Glutamatergic neuron (in vitro differentiated cells): ENCODE measurements around the gene FNDC1. TPM values are rescaled to one million over a fixed set of nuclear protein-coding genes. Genes with fewer than 3 reads are reported as not detected.

Source experiments
- DNase-seq: peaks from one replicate; pipeline ENCODE4 v3.0.0; 2022
- H3K27ac Mint-ChIP-seq: one replicate; pipeline ENCODE4 v1.8.0; 2020; ENCODE audit warnings: mild to moderate bottlenecking, mixed read lengths, inconsistent platforms; ENCODE audit not compliant: unreplicated experiment
- H3K27me3 Mint-ChIP-seq: one replicate; pipeline ENCODE4 v1.8.0; 2020; ENCODE audit warnings: mild to moderate bottlenecking, moderate library complexity, mixed read lengths, inconsistent platforms; ENCODE audit not compliant: unreplicated experiment
- H3K36me3 Mint-ChIP-seq: one replicate; pipeline ENCODE4 v1.8.0; 2020; ENCODE audit warnings: mild to moderate bottlenecking, mixed read lengths, inconsistent platforms; ENCODE audit not compliant: unreplicated experiment
- H3K4me1 Mint-ChIP-seq: one replicate; pipeline ENCODE4 v1.8.0; 2020; ENCODE audit warnings: mild to moderate bottlenecking, low read depth, mixed read lengths, inconsistent platforms; ENCODE audit not compliant: unreplicated experiment
- H3K4me3 Mint-ChIP-seq: one replicate; pipeline ENCODE4 v1.8.0; 2020; ENCODE audit warnings: mild to moderate bottlenecking, mixed read lengths, inconsistent platforms; ENCODE audit not compliant: unreplicated experiment
- H3K9me3 Mint-ChIP-seq: one replicate; pipeline ENCODE4 v1.8.0; 2020; ENCODE audit warnings: mild to moderate bottlenecking, moderate library complexity, mixed read lengths, inconsistent platforms; ENCODE audit not compliant: unreplicated experiment
- total RNA-seq: library from RNA; stranded (reverse); fragmentation: NEBNext Ultra II Directional; extraction: Animal tissue kit (Norgen Biotek cat#: 25700); gene quantifications from one replicate; pipeline ENCODE4 v1.2.1, GENCODE V29; 2021; ENCODE audit not compliant: unreplicated experiment
- TF ChIP-seq, protein P1 (sequence below): fragments of 200-600 bp; sonication (generic); IDR thresholded peaks from one replicate; pipeline ENCODE4 v1.5.0; 2021; ENCODE audit not compliant: partially characterized antibody, unreplicated experiment

Gene FNDC1
- total RNA-seq, 1 donor from 2014 or later: 0.88 TPM

GRCh38 chr6:159254186-159254585 is 85.0 kb downstream of the FNDC1 start:
- Mint-ChIP-seq H3K27ac (no peak overlapping the region), H3K9me3 (no peaks in the 10 kb centered on the region), H3K4me1 (no peaks in the 10 kb centered on the region), H3K36me3 (no peaks in the 10 kb centered on the region), H3K4me3 (no peak overlapping the region), H3K27me3 (peaks cover 2% of the 10 kb centered on the region)
- no peak for DNase-seq
- TF ChIP-seq, protein P1, sequence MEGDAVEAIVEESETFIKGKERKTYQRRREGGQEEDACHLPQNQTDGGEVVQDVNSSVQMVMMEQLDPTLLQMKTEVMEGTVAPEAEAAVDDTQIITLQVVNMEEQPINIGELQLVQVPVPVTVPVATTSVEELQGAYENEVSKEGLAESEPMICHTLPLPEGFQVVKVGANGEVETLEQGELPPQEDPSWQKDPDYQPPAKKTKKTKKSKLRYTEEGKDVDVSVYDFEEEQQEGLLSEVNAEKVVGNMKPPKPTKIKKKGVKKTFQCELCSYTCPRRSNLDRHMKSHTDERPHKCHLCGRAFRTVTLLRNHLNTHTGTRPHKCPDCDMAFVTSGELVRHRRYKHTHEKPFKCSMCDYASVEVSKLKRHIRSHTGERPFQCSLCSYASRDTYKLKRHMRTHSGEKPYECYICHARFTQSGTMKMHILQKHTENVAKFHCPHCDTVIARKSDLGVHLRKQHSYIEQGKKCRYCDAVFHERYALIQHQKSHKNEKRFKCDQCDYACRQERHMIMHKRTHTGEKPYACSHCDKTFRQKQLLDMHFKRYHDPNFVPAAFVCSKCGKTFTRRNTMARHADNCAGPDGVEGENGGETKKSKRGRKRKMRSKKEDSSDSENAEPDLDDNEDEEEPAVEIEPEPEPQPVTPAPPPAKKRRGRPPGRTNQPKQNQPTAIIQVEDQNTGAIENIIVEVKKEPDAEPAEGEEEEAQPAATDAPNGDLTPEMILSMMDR: no peak

- TF ChIP-seq, protein P1: no peak
- DNase-seq: no peak
- Mint-ChIP-seq H3K9me3 (no peaks in the 10 kb centered on the region), H3K36me3 (no peaks in the 10 kb centered on the region), H3K4me3 (no peak overlapping the region), H3K27me3 (peaks cover 2% of the 10 kb centered on the region), H3K4me1 (no peaks in the 10 kb centered on the region), H3K27ac (no peak overlapping the region)
These were observed 86.3 kb downstream of the FNDC1 start for GRCh38 chr6:159255434-159255951.

DNA sequence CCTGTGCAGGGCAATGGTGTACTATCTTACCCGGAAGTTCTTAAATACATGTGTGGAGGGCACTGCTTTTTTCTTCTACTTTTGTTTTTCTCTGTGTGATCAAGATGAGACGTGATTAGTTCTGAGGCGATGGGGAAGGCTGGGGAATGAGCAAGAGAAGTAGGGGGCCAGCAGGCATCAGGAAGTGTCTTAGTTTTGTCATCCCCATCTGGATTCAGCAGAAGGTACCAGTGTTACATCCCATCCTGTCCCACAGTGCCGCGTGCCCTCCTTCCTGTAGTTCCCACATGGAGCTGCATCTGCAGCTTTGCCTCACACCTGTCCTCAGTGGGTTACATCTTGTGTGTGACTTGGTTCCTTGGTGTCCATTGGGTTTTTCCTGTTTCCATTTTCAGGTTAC is 86.9 kb downstream of the FNDC1 start:
- Mint-ChIP-seq H3K36me3 (no peaks in the 10 kb centered on the region), H3K27me3 (peaks cover 2% of the 10 kb centered on the region), H3K27ac (no peak overlapping the region), H3K4me3 (no peak overlapping the region), H3K9me3 (no peaks in the 10 kb centered on the region), H3K4me1 (no peaks in the 10 kb centered on the region)
- TF ChIP-seq, protein P1: no peak
- DNase-seq: no peak

DNA sequence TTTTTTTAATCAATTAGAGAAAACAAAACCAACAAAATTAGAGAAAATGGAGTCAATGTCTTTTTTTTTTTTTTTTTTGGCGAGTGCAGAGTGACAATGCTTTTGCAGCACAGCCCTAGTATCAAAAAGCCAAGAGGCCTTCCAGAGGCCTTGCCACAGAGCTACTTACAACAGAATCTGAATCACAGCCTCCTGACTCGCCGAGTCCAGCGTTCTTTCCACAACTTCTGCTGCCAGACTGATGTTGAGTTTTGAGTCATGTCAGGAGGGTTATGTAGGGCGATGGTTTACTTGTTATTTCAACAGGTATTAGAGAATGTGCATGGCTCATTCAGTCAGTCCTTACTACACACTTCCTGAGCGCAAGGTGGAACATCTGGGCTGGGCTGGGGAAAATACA is 88.6 kb downstream of the FNDC1 start:
- Mint-ChIP-seq H3K9me3 (no peaks in the 10 kb centered on the region), H3K27me3 (peaks cover 2% of the 10 kb centered on the region)

DNA sequence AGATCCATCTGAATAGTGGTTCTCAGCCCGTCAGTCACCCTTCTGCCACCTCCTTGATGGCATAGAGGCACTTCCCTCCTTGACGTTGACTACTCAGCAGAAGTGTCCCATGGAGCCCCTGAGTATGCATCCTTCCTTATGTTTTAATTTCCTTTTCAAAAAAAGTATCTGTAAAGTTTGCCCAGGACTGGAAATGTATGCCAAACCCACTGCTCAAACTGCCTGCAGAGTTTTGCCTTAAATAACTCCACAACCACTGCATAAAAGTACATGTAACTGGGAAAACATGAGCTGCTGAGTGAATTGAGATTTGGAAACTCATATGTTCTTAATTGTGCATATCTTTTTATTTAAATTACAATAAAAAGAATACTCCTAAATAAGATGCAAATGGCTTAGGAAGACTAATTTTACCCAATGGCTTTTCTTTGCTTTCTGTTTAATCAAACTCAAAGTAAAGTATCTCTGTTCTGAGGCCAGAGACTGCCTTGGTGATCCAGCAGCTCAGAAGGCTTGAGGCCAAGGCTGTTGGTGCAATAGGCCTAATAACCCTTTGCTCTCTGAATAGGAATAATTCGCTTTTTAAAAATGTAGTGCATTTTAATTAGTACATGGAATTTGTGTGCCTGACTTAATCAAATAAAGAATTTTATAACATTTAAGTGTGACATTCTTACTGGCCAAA is 90.4 kb downstream of the FNDC1 start:
- no peak overlapping the region for H3K27ac Mint-ChIP-seq
- DNase-seq: no peak
- no peaks in the 10 kb centered on the region for H3K9me3 Mint-ChIP-seq
- no peaks in the 10 kb centered on the region for H3K4me1 Mint-ChIP-seq
- peaks cover 2% of the 10 kb centered on the region for H3K27me3 Mint-ChIP-seq
- H3K36me3 Mint-ChIP-seq: no peaks in the 10 kb centered on the region
- TF ChIP-seq, protein P1: no peak
- no peak overlapping the region for H3K4me3 Mint-ChIP-seq

More for the DNA sequence above, 88.6 kb downstream of the FNDC1 start:
- no peak for DNase-seq
- H3K4me3 Mint-ChIP-seq: no peak overlapping the region
- H3K36me3 Mint-ChIP-seq: no peaks in the 10 kb centered on the region
- no peak overlapping the region for H3K27ac Mint-ChIP-seq
- TF ChIP-seq, protein P1: no peak
- H3K4me1 Mint-ChIP-seq: no peaks in the 10 kb centered on the region
